Measurements from ENCODE around the gene NUDT14. TPM values are rescaled to one million over a fixed set of nuclear protein-coding genes. Genes with fewer than 3 reads are reported as not detected.

Gene NUDT14
- polyA plus RNA-seq, 3 donors, result 22.0 to 37.4 (median 23.9) TPM

DNA sequence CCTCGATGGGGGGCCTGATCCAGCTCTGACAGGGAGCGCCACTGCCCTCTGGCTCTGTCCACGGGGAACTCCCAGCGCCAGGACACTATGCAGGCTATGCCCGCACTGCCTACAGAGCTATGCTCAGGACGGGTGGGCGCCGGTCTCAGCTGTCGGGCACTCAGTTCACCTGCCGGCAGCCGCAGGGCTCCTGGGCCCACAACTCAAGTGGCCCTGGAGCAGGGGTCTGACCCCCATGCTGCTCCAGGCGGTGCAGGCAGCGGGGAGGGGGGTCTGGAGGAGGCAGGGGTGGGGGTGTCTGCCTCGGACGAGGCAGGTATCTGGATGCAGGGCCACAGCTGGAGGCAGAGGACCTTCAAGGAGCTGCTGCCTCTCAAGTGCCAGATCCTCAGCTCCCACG is 28.5 kb upstream of the NUDT14 start:
- H3K9me3 ChIP-seq (replicated peaks in 1 of 2; ENCODE audit: control insufficient read depth in 1 of 2, insufficient read depth in 1 of 2, low read length in 2 of 2), result no peaks in the 10 kb centered on the region
- Mint-ChIP-seq H3K4me3 (no peak overlapping the region), H3K27me3 (ENCODE audit: low read depth in 3 of 3) (peaks cover 2 to 16% (median 3%) of the 10 kb centered on the region in 3 donors), H3K4me1 (no peaks in the 10 kb centered on the region), H3K36me3 (peaks cover 17 to 39% of the 10 kb centered on the region in 2 donors), H3K27ac (no peak overlapping the region), H3K9me3 (no peaks in the 10 kb centered on the region)
- H3K4me3 ChIP-seq (replicated peaks in 1 of 3; ENCODE audit: low read depth in 2 of 3, low read length in 3 of 3), result no peak overlapping the region
- H3K27ac ChIP-seq (ENCODE audit: low read depth in 1 of 2, low read length in 2 of 2), result no peak overlapping the region
- no peaks in the 10 kb centered on the region for H3K4me1 ChIP-seq (ENCODE audit: control insufficient read depth in 1 of 2, insufficient read depth in 2 of 2, low read length in 2 of 2)
- intact Hi-C loops (cut with micrococcal nuclease), result no loop called here
- H3K27me3 ChIP-seq (ENCODE audit: control insufficient read depth in 2 of 2, insufficient read depth in 2 of 2, low read length in 2 of 2), result no peaks in the 10 kb centered on the region
- TF ChIP-seq, protein P1, sequence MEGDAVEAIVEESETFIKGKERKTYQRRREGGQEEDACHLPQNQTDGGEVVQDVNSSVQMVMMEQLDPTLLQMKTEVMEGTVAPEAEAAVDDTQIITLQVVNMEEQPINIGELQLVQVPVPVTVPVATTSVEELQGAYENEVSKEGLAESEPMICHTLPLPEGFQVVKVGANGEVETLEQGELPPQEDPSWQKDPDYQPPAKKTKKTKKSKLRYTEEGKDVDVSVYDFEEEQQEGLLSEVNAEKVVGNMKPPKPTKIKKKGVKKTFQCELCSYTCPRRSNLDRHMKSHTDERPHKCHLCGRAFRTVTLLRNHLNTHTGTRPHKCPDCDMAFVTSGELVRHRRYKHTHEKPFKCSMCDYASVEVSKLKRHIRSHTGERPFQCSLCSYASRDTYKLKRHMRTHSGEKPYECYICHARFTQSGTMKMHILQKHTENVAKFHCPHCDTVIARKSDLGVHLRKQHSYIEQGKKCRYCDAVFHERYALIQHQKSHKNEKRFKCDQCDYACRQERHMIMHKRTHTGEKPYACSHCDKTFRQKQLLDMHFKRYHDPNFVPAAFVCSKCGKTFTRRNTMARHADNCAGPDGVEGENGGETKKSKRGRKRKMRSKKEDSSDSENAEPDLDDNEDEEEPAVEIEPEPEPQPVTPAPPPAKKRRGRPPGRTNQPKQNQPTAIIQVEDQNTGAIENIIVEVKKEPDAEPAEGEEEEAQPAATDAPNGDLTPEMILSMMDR (IDR thresholded peaks at IDR 0.05), result no peak
- peaks cover 39 to 47% of the 10 kb centered on the region in 2 donors for H3K36me3 ChIP-seq (replicated peaks in 1 of 2; ENCODE audit: control insufficient read depth in 1 of 2, insufficient read depth in 2 of 2, low read length in 2 of 2)
- no peak overlapping the region for H2AFZ ChIP-seq (ENCODE audit: insufficient read depth, low read depth, low read length, poor library complexity, severe bottlenecking)
- 96% methylated on average over 14 of the region's 16 CpGs for whole genome bisulfite sequencing (ENCODE audit: insufficient coverage)
- DNase-seq, result no peak
- no peak overlapping the region for H3K4me2 ChIP-seq (replicated peaks; ENCODE audit: extremely low read depth, low read length, poor library complexity, severe bottlenecking)
- no peaks in the 10 kb centered on the region for H3K79me2 ChIP-seq (ENCODE audit: insufficient read depth, low read length)
- no peak overlapping the region for H3K9ac ChIP-seq (ENCODE audit: insufficient read depth, low read length, poor library complexity, severe bottlenecking)
- H4K20me1 ChIP-seq (ENCODE audit: insufficient read depth, low read length), result no peaks in the 10 kb centered on the region

DNA sequence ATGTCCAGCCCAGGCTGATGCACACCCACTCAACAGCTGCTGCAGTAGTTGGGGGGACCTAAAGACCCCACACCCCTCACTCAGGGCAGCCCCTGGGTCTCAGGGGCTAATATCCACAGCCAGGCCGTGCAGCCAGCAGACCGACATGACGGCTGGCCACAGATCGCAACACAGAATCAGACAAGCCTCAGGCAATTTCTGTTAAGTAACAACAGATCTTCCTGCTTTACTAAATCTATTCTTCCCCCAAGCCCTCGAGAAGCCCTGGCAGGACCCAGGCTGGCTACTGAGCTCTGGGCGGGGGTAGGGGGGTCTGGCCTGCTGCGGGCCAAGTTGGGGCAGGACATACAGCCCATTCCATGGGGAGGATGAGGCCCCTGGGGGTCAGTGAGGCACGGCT is 28.0 kb upstream of the NUDT14 start:
- Histone ChIP-seq H3K4me1 (ENCODE audit: control insufficient read depth in 1 of 2, insufficient read depth in 2 of 2, low read length in 2 of 2) (no peaks in the 10 kb centered on the region), H3K9ac (ENCODE audit: insufficient read depth, low read length, poor library complexity, severe bottlenecking) (no peak overlapping the region), H2AFZ (ENCODE audit: insufficient read depth, low read depth, low read length, poor library complexity, severe bottlenecking) (no peak overlapping the region), H3K79me2 (ENCODE audit: insufficient read depth, low read length) (no peaks in the 10 kb centered on the region), H3K4me3 (replicated peaks in 1 of 3; ENCODE audit: low read depth in 2 of 3, low read length in 3 of 3) (no peak overlapping the region), H3K27me3 (ENCODE audit: control insufficient read depth in 2 of 2, insufficient read depth in 2 of 2, low read length in 2 of 2) (peaks cover 0 to 3% of the 10 kb centered on the region in 2 donors), H3K36me3 (replicated peaks in 1 of 2; ENCODE audit: control insufficient read depth in 1 of 2, insufficient read depth in 2 of 2, low read length in 2 of 2) (peaks cover 35 to 42% of the 10 kb centered on the region in 2 donors), H3K4me2 (replicated peaks; ENCODE audit: extremely low read depth, low read length, poor library complexity, severe bottlenecking) (no peak overlapping the region), H4K20me1 (ENCODE audit: insufficient read depth, low read length) (no peaks in the 10 kb centered on the region), H3K9me3 (replicated peaks in 1 of 2; ENCODE audit: control insufficient read depth in 1 of 2, insufficient read depth in 1 of 2, low read length in 2 of 2) (no peaks in the 10 kb centered on the region), H3K27ac (ENCODE audit: low read depth in 1 of 2, low read length in 2 of 2) (no peak overlapping the region)
- Mint-ChIP-seq H3K27me3 (ENCODE audit: low read depth in 3 of 3) (peaks cover 8 to 22% (median 8%) of the 10 kb centered on the region in 3 donors), H3K4me3 (no peak overlapping the region), H3K36me3 (peaks cover 17 to 35% of the 10 kb centered on the region in 2 donors), H3K27ac (no peak overlapping the region), H3K9me3 (no peaks in the 10 kb centered on the region), H3K4me1 (no peaks in the 10 kb centered on the region)
- TF ChIP-seq, protein P1 (IDR thresholded peaks at IDR 0.05), result no peak
- no peak for DNase-seq
- WGBS (ENCODE audit: insufficient coverage), result 100% methylated on average over 4 of the region's 8 CpGs
- intact Hi-C loops (cut with micrococcal nuclease), result no loop called here
